Neural progenitor cell (in vitro differentiated cells): Measurements from ENCODE around the gene METAP2.

Experiments used
- EZH2 ChIP-seq: fragments of 200-600 bp; sonication (generic); IDR thresholded peaks from 2 replicates; pipeline ENCODE4 v1.6.1; 2017; ENCODE audit warnings: antibody characterized with exemption, mild to moderate bottlenecking, moderate library complexity
- TF ChIP-seq, protein P1 (sequence below): fragments of 200-600 bp; sonication (generic); IDR thresholded peaks from 2 replicates; pipeline ENCODE4 v1.5.1; 2017; ENCODE audit warnings: antibody characterized with exemption, mild to moderate bottlenecking

DNA sequence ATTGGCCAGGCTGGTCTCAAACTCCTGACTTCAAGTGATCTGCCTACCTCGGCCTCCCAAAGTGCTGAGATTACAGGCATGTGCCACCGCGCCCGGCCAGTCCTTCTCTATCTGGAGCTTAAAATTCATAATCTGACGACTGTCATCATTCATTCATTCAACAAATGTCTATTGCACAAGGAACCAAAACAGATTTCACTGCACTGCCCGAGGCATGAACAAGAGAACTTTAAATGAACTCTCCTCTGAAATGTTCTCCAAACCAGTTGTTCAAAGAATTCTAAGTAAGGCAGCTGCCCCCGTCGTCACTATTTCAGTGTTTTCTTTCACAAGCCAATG, 44.8 kb upstream of the METAP2 start:
- TF ChIP-seq, protein P1, sequence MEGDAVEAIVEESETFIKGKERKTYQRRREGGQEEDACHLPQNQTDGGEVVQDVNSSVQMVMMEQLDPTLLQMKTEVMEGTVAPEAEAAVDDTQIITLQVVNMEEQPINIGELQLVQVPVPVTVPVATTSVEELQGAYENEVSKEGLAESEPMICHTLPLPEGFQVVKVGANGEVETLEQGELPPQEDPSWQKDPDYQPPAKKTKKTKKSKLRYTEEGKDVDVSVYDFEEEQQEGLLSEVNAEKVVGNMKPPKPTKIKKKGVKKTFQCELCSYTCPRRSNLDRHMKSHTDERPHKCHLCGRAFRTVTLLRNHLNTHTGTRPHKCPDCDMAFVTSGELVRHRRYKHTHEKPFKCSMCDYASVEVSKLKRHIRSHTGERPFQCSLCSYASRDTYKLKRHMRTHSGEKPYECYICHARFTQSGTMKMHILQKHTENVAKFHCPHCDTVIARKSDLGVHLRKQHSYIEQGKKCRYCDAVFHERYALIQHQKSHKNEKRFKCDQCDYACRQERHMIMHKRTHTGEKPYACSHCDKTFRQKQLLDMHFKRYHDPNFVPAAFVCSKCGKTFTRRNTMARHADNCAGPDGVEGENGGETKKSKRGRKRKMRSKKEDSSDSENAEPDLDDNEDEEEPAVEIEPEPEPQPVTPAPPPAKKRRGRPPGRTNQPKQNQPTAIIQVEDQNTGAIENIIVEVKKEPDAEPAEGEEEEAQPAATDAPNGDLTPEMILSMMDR = no peak
- TF ChIP-seq EZH2 = no peak
